GM12878 (cell line): ENCODE results near the gene TRHDE. TPM values are rescaled to one million over a fixed set of nuclear protein-coding genes. Genes with fewer than 3 reads are reported as not detected.

Source experiments
- ATAC-seq: fragments of 200-7000 bp; cut with Tn5 transposase; 3 replicates; pipeline ENCODE4 v1.9.1; 2020; ENCODE audit warnings: mild to moderate bottlenecking, moderate library complexity
- BruUV-seq: library from RNA; stranded (reverse); fragments of 400-500 nt; replicated peaks from 2 replicates; lab custom pipeline; 2021; lab: Mats Ljungman, UMichigan
- CTCF ChIA-PET: fragments of 300-600 bp; sonication (Branson Sonifier 250); formaldehyde crosslinking; extraction: SDS; loops from one replicate; lab custom pipeline; 2021; ENCODE audit warnings: inconsistent platforms; lab: Yijun Ruan, JAX
- POLR2A ChIA-PET: fragments of 350-600 bp; formaldehyde crosslinking; extraction: SDS; loops from one replicate; lab custom pipeline; 2021; ENCODE audit warnings: inconsistent platforms; lab: Charles Lee
- RAD21 ChIA-PET: fragments of 300-600 bp; sonication (Branson Sonifier 250); formaldehyde crosslinking; loops from one replicate; lab custom pipeline; 2023; ENCODE audit warnings: antibody characterized with exemption; ENCODE audit not compliant: unreplicated experiment; lab: Charles Lee
- SMC1A ChIA-PET: fragments of 300-600 bp; sonication (Branson Sonifier 250); formaldehyde crosslinking; loops from one replicate; lab custom pipeline; 2023; ENCODE audit not compliant: unreplicated experiment, uncharacterized antibody; lab: Charles Lee
- DNase-seq: peaks from one replicate; pipeline ENCODE4 v3.0.0-alpha.2; 2011; ENCODE audit warnings: low read depth, low spot score
- FAIRE-seq: peaks from 3 replicates; lab custom pipeline; 2011; peaks lifted over from hg19 to GRCh38; lab: Jason Lieb, UNC
- H2AFZ ChIP-seq: 2 replicates; pipeline ENCODE4 v1.6.0; 2011; ENCODE audit warnings: low read depth, low read length, control low read depth; ENCODE audit not compliant: control insufficient read depth
- H3K27ac ChIP-seq: 2 replicates; pipeline ENCODE4 v1.5.1; 2011; ENCODE audit warnings: control low read depth; ENCODE audit not compliant: control insufficient read depth, insufficient read depth
- H3K27me3 ChIP-seq, 2 experiments: replicated peaks in 1 of 2; 2 replicates each; pipeline versions ENCODE4 v1.6.0 to v1.6.1; 2011; ENCODE audit warnings: low read length in 1 of 2; ENCODE audit not compliant: control insufficient read depth in 2 of 2, insufficient read depth in 2 of 2
- H3K36me3 ChIP-seq, 2 experiments: 2 replicates each; pipeline ENCODE4 v1.5.1; 2011; ENCODE audit warnings: low read length in 1 of 2; ENCODE audit not compliant: control insufficient read depth in 2 of 2, insufficient read depth in 2 of 2
- H3K4me1 ChIP-seq: 2 replicates; pipeline ENCODE4 v1.6.1; 2011; ENCODE audit warnings: mild to moderate bottlenecking, low read length, moderate library complexity, mixed read lengths; ENCODE audit not compliant: control insufficient read depth, insufficient read depth
- H3K4me2 ChIP-seq: 2 replicates; pipeline ENCODE4 v1.6.0; 2011; ENCODE audit warnings: control low read depth; ENCODE audit not compliant: control insufficient read depth, insufficient read depth
- H3K4me3 ChIP-seq: fragments of 200-600 bp; sonication (generic); 2 replicates; pipeline ENCODE4 v1.5.1; 2016
- H3K79me2 ChIP-seq: 2 replicates; pipeline ENCODE4 v1.6.0; 2011; ENCODE audit warnings: low read length; ENCODE audit not compliant: control insufficient read depth, insufficient read depth
- H3K9ac ChIP-seq: 2 replicates; pipeline ENCODE4 v1.8.0; 2011; ENCODE audit warnings: low read length, control low read depth, mixed read lengths; ENCODE audit not compliant: control insufficient read depth, insufficient read depth
- H3K9me3 ChIP-seq: replicated peaks from 3 replicates; pipeline ENCODE4 v1.5.1; 2011; ENCODE audit warnings: mild to moderate bottlenecking, low read length; ENCODE audit not compliant: control insufficient read depth, insufficient read depth
- H4K20me1 ChIP-seq: 2 replicates; pipeline ENCODE4 v1.6.0; 2011; ENCODE audit not compliant: control insufficient read depth, insufficient read depth
- BRCA1 ChIP-seq: IDR thresholded peaks from 2 replicates; pipeline ENCODE4 v1.6.1; 2011; ENCODE audit warnings: low read depth, low read length, improper control_type of control experiment
- EZH2 ChIP-seq: IDR thresholded peaks from 2 replicates; pipeline ENCODE4 v1.6.1; 2012; ENCODE audit warnings: low read depth, mild to moderate bottlenecking, control low read depth, inconsistent platforms, low read length, borderline replicate concordance; ENCODE audit not compliant: control insufficient read depth
- MTA3 ChIP-seq: IDR thresholded peaks from 2 replicates; pipeline ENCODE4 v1.6.1; 2012; ENCODE audit warnings: low read length, inconsistent platforms, borderline replicate concordance
- SMAD1 ChIP-seq: fragments of 450-650 bp; IDR thresholded peaks from 2 replicates; pipeline ENCODE4 v1.6.1; 2018; ENCODE audit warnings: mild to moderate bottlenecking, low read depth; ENCODE audit not compliant: partially characterized antibody
- SREBF1 ChIP-seq: IDR thresholded peaks from 2 replicates; pipeline ENCODE4 v1.6.1; 2012; ENCODE audit warnings: mild to moderate bottlenecking, low read length
- WGBS: methylation state at CpG from one replicate; pipeline ENCODE4 v1.1.6; 2016; ENCODE audit warnings: low lambda C conversion rate; ENCODE audit not compliant: insufficient replicate concordance, insufficient coverage; ENCODE audit errors: missing lambda C conversion rate; 5-methylcytosine and 5-hydroxymethylcytosine counted together
- in situ Hi-C: fragments of 300-500 bp; cut with MboI; formaldehyde crosslinking; loops from 9 replicates; pipeline ENCODE4 v1.14.3; 2018; ENCODE audit warnings: mixed read lengths
- intact Hi-C: fragments of 100-400 bp; cut with micrococcal nuclease; formaldehyde crosslinking; loops from one replicate; pipeline ENCODE4 v1.14.2; 2022; ENCODE audit not compliant: unreplicated experiment
- polyA plus RNA-seq, 11 experiments: library from polyadenylated mRNA; depleted of rRNA in 4 of 11; unstranded in 6 of 11; stranded (reverse) in 5 of 11; fragments of >200 nt; fragmentation: Nextera tagmentation in 4 of 11; fragmentation: Illumina TruSeq in 1 of 11; extraction: Ambion mirVana in 4 of 11; extraction: Trizol in 1 of 11; gene quantifications; 1 replicate in 1 of 11; 2 replicates in 10 of 11; pipeline versions ENCODE4 v1.2.1 to v1.2.3, GENCODE V29; 2011 to 2016; ENCODE audit warnings: inconsistent platforms in 2 of 11, missing spikeins in 2 of 11, low read depth in 1 of 11
- total RNA-seq, 4 experiments: library from RNA; depleted of rRNA in 3 of 4; stranded (reverse); fragments of >200 nt in 3 of 4; fragmentation: Illumina TruSeq in 1 of 4; extraction: Trizol in 1 of 4; gene quantifications; 2 replicates each; pipeline versions ENCODE4 v1.2.1 to v1.2.3, GENCODE V29; 2013 to 2021
- TF ChIP-seq, protein P1 (sequence below): fragments of 450-650 bp; conservative IDR thresholded peaks from 2 replicates; pipeline ENCODE4 v1.6.1; 2017; ENCODE audit warnings: mild to moderate bottlenecking, moderate library complexity

The TRHDE gene
- total and polyA plus RNA-seq, 10 of the 15 experiments (the other 5 are each of a cell fraction or from before 2014, with no cell fraction given), result not detected

DNA sequence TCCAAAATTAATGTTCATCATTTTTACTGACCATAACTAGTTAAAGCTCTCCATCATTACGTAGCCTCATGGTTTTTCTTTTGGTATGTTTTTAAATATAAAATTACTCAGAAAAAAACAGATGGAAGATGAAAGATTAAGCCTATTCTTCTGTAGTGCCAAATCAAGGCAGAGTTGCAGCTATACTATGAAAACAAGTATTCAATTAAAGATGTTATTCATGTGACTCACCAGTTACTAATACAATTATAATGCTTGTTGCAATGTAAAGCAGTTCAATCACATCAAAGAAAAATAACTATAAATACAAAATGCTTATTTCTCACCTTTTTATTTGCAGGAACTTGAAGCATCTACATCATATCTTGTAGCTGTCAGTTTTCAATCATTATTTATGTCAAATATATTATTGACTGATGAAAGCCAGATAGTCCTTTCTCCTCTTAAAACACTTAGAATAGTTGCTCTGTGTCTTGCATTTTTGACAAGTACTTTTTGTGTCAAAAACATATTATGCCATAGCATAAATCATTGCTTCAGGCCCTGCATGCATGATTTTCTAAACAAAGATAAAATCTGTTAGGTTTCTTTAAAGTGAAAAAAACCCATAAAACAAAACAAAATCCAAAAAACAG is 36.0 kb upstream of the TRHDE start (continued):
- TF ChIP-seq, protein P1, sequence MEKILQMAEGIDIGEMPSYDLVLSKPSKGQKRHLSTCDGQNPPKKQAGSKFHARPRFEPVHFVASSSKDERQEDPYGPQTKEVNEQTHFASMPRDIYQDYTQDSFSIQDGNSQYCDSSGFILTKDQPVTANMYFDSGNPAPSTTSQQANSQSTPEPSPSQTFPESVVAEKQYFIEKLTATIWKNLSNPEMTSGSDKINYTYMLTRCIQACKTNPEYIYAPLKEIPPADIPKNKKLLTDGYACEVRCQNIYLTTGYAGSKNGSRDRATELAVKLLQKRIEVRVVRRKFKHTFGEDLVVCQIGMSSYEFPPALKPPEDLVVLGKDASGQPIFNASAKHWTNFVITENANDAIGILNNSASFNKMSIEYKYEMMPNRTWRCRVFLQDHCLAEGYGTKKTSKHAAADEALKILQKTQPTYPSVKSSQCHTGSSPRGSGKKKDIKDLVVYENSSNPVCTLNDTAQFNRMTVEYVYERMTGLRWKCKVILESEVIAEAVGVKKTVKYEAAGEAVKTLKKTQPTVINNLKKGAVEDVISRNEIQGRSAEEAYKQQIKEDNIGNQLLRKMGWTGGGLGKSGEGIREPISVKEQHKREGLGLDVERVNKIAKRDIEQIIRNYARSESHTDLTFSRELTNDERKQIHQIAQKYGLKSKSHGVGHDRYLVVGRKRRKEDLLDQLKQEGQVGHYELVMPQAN, result no peak
- TF ChIP-seq MTA3, result no peak
- no peak for TF ChIP-seq EZH2
- TF ChIP-seq BRCA1, result no peak
- TF ChIP-seq SMAD1, result no peak

DNA sequence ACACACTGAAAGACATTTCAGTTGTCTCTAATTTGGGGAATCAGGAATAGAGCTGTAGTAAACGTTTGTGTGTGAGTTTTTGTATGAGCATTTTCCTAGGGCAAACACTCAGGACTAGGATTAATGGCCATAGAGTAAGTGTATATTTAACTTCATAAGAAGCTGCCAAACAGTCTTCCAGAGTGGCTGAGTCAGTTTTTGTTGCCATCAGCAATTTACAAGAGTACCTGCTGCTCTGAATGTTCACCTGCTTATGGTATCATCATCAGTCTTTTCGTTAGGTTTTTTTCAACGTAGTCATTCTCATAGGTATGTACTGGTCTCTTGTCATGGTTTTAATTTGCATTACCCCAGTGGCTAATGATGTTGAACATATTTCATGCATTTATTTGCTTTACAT is 30.6 kb upstream of the TRHDE start:
- ATAC-seq (no peak), DNase-seq (no peak), FAIRE-seq (no peak)
- no peak overlapping the region for H3K9ac ChIP-seq
- SMC1A ChIA-PET, result no interaction called here
- H3K27me3 ChIP-seq, result no peaks in the 10 kb centered on the region
- CTCF ChIA-PET, result no interaction called here
- no peak overlapping the region for H2AFZ ChIP-seq
- intact Hi-C loops (no loop called here), in situ Hi-C loops (no loop called here)
- H3K4me1 ChIP-seq, result no peaks in the 10 kb centered on the region
- WGBS, result 50% methylated on average over 3 of the region's 3 CpGs
- no peak overlapping the region for H3K27ac ChIP-seq
- H3K36me3 ChIP-seq, result no peaks in the 10 kb centered on the region
- H3K79me2 ChIP-seq, result no peaks in the 10 kb centered on the region
- POLR2A ChIA-PET, result no interaction called here
- no peak overlapping the region for H3K4me3 ChIP-seq
- no peak for TF ChIP-seq SREBF1
- TF ChIP-seq BRCA1, result no peak
- no peaks in the 10 kb centered on the region for H4K20me1 ChIP-seq
- RAD21 ChIA-PET, result no interaction called here
- H3K4me2 ChIP-seq, result no peak overlapping the region
- no peaks in the 10 kb centered on the region for H3K9me3 ChIP-seq
- BruUV-seq, result no TSS peak
